Chondrocyte (in vitro differentiated cells): ENCODE data around the gene BBS12. TPM values are rescaled to one million over a fixed set of nuclear protein-coding genes. Genes with fewer than 3 reads are reported as not detected.

ENCODE experiments used
- DNase-seq: peaks from one replicate; pipeline ENCODE4 v3.0.0; 2021; ENCODE audit warnings: mixed read lengths, low spot score
- H3K27ac Mint-ChIP-seq: one replicate; pipeline ENCODE4 v1.8.0; 2021; ENCODE audit warnings: mild to moderate bottlenecking, moderate library complexity, mixed read lengths; ENCODE audit not compliant: unreplicated experiment
- H3K27me3 Mint-ChIP-seq: 2 replicates; pipeline ENCODE4 v1.8.0; 2021; ENCODE audit warnings: low read depth, mixed read lengths
- H3K36me3 Mint-ChIP-seq: 2 replicates; pipeline ENCODE4 v1.8.0; 2021; ENCODE audit warnings: low read depth, mixed read lengths
- H3K4me1 Mint-ChIP-seq: 2 replicates; pipeline ENCODE4 v1.8.0; 2021; ENCODE audit warnings: low read depth, mild to moderate bottlenecking, mixed read lengths
- H3K4me3 Mint-ChIP-seq: one replicate; pipeline ENCODE4 v1.8.0; 2021; ENCODE audit warnings: mild to moderate bottlenecking, moderate library complexity, mixed read lengths; ENCODE audit not compliant: unreplicated experiment
- H3K9me3 Mint-ChIP-seq: 2 replicates; pipeline ENCODE4 v1.8.0; 2021; ENCODE audit warnings: low read depth, mixed read lengths
- CTCF ChIP-seq: fragments of 200-600 bp; sonication (generic); IDR thresholded peaks from 2 replicates; pipeline ENCODE4 v1.5.0; 2021; ENCODE audit warnings: antibody characterized with exemption, mild to moderate bottlenecking, moderate library complexity
- total RNA-seq: library from RNA; stranded (reverse); gene quantifications from 3 replicates; pipeline ENCODE4 v1.2.1, GENCODE V29; 2021

BBS12 gene
- total RNA-seq, 1 donor from 2014 or later = 3.3 TPM

GRCh38 chr4:122701965-122702364, 30.5 kb upstream of the BBS12 start:
- H3K27ac Mint-ChIP-seq = no peak overlapping the region
- H3K9me3 Mint-ChIP-seq = no peaks in the 10 kb centered on the region
- no peaks in the 10 kb centered on the region for H3K27me3 Mint-ChIP-seq
- H3K4me1 Mint-ChIP-seq = peaks cover 15% of the 10 kb centered on the region
- H3K4me3 Mint-ChIP-seq = no peak overlapping the region
- no peak for DNase-seq
- no peaks in the 10 kb centered on the region for H3K36me3 Mint-ChIP-seq
- TF ChIP-seq CTCF = no peak

- DNase-seq = no peak
- peaks cover 15% of the 10 kb centered on the region for H3K4me1 Mint-ChIP-seq
Measured at GRCh38 chr4:122702939-122703338, 29.6 kb upstream of the BBS12 start.

GRCh38 chr4:122703868-122704267, 28.6 kb upstream of the BBS12 start:
- H3K9me3 Mint-ChIP-seq = no peaks in the 10 kb centered on the region

More at GRCh38 chr4:122702939-122703338, 29.6 kb upstream of the BBS12 start:
- H3K36me3 Mint-ChIP-seq = no peaks in the 10 kb centered on the region
- no peak for TF ChIP-seq CTCF
- H3K27ac Mint-ChIP-seq = no peak overlapping the region
- no peaks in the 10 kb centered on the region for H3K9me3 Mint-ChIP-seq
- H3K27me3 Mint-ChIP-seq = no peaks in the 10 kb centered on the region
- H3K4me3 Mint-ChIP-seq = no peak overlapping the region

GRCh38 chr4:122705009-122705408, 27.5 kb upstream of the BBS12 start:
- no peak for DNase-seq
- Mint-ChIP-seq H3K4me3 (no peak overlapping the region), H3K36me3 (no peaks in the 10 kb centered on the region), H3K27ac (no peak overlapping the region), H3K9me3 (no peaks in the 10 kb centered on the region), H3K27me3 (no peaks in the 10 kb centered on the region), H3K4me1 (peaks cover 12% of the 10 kb centered on the region)
- TF ChIP-seq CTCF = no peak

More at GRCh38 chr4:122703868-122704267, 28.6 kb upstream of the BBS12 start:
- H3K4me3 Mint-ChIP-seq = no peak overlapping the region
- no peak for DNase-seq
- no peak for TF ChIP-seq CTCF
- H3K27me3 Mint-ChIP-seq = no peaks in the 10 kb centered on the region
- H3K36me3 Mint-ChIP-seq = no peaks in the 10 kb centered on the region
- H3K27ac Mint-ChIP-seq = no peak overlapping the region
- peaks cover 15% of the 10 kb centered on the region for H3K4me1 Mint-ChIP-seq

GRCh38 chr4:122705547-122706117, 26.9 kb upstream of the BBS12 start:
- Mint-ChIP-seq H3K36me3 (no peaks in the 10 kb centered on the region), H3K4me3 (no peak overlapping the region), H3K4me1 (peaks cover 12% of the 10 kb centered on the region), H3K9me3 (no peaks in the 10 kb centered on the region), H3K27ac (no peak overlapping the region), H3K27me3 (no peaks in the 10 kb centered on the region)
- no peak for DNase-seq
- no peak for TF ChIP-seq CTCF
